CD4-positive, alpha-beta T cell treated with Interleukin-12 subunit alpha and Interleukin-12 subunit beta, for 1 hour (primary cell): ENCODE data around the gene METTL16.

Experiments
- DNase-seq: peaks from one replicate; pipeline ENCODE4 v3.0.0-alpha.2; 2020

METTL16 gene

DNA sequence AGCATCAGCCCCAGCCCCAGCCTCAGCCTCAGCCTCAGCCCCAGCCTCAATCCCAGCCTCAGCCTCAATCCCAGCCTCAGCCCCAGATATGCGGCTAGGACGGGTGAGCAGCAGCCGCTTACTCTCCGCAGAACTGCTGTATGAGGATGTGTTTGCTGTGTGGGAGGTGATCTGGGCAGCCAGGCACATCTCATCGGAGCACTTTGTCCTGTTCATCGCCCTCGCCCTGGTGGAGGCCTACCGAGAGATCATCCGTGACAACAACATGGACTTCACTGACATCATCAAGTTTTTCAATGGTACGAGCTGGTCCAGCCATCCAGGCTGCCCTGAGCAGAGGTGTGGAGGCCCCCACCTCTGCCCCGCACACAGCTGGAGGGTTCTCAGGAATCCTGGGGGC lies 132.8 kb downstream of the METTL16 start:
- no peak for DNase-seq

DNA sequence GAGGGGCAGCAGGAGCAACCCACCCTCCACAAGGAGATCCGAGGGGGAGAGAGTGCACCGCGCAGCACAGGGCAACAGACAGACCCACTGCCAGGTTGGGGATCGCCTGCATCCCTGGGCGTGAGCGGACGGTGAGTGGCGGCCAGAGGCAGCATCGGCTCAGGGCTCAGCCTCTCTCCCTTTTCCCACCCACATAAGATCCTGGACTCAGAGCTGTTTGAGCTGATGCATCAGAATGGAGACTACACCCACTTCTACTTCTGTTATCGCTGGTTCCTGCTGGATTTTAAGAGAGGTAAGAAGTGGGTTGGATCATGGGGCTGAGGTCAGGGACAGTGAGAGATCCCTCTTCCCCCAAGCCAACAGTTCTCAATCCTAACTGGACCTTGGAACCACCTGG lies 134.0 kb downstream of the METTL16 start:
- DNase-seq = no peak

DNA sequence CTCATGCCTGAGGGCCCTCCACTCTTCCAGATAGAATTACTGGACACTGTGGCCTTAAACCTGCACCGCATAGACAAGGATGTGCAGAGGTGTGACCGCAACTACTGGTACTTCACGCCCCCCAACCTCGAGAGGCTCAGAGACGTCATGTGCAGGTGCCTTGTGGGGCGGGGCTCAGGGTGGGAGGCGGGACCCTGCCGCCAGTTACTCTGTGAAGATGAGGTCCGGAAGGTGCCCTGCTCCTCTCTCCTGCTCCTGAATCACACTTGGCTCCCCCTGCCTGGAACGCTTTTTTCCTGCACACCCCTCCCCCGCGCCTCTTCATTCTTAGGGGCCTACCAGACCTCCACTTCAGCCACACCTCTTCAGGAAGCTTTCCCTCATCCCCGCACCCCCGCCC lies 135.6 kb downstream of the METTL16 start:
- DNase-seq = no peak

DNA sequence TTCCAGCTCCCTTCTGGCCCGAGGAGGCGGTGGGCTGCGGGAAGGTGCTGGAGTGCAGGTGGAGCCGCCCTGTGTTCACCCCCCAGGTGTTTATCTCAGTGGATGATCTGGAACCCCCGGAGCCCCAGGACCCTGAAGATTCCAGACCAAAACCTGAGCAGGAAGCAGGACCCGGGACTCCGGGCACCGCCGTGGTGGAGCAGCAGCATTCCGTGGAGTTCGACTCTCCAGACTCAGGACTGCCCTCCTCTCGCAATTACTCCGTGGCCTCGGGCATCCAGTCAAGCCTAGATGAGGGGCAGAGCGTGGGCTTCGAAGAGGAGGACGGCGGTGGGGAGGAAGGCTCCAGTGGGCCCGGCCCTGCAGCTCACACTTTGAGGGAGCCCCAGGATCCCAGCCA lies 136.3 kb downstream of the METTL16 start:
- DNase-seq = no peak

DNA sequence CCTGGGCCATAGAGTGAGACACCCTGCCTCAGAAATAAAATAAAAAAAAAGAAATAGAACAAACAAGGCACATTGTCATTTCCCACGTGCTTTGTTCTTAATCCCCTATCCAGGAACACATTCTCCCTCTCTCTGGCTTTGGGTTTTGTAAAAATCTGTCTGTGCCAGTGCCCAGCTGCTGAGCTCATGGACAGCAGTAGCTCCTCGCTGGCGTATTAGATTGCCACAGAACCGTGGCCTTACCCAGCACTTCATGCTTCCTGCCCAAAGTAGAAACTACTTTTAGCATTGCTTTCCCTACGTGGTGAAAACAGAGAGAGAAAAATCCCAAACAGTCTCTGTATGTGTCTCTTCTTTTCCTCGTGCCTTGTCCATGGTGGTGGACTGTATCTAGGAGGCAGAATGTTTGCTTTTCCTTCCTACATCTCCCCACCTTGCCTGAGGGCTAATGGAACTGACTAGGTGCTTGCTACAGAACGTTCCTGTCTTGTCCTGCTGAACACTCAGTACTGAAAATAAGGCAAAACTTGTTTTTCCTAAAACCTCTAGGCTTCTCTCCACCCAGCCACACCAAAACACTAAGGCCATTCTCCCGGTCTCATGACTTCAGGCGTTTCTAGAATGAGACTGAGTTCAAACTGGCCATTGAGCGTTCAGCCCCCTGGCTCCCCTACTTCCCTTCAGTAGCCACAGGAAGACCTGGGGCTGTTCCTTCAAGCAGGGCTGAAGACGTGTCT lies 137.0 kb downstream of the METTL16 start:
- no peak for DNase-seq

DNA sequence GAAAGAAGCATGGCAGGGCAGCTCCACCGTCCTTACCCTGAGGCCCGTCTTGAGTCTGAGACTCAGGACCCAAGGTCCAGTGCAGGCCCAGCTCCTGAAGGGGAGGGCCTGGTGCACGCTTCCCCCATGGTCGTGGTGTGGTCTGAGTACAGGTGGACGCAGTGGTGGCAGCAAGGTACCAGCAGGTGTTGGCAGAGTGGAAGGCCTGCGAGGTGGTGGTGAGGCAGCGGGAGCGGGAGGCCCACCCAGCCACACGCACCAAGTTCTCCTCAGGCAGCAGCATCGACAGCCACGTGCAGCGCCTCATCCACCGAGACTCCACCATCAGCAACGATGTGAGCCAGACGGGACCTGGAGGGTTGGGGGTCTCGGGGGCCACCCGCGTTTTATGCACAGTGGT lies 138.5 kb downstream of the METTL16 start:
- DNase-seq = no peak

DNA sequence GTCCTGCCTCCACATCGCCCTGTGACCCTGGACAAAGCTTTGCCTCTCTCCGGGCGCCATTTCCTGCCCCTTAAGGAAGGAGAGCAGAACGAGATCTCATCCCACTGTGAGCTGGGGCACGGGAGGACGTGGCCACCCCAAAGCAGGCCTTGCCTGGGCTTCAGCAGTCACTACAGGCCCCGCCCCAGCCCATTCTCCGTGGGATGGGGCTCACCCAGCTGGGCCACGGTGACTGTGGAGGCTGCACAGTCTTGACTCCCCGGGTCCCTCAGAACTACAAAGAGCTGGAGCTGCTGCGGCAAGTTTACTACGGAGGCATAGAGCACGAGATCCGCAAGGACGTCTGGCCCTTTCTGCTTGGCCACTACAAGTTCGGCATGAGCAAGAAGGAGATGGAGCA lies 139.0 kb downstream of the METTL16 start:
- DNase-seq = no peak

DNA sequence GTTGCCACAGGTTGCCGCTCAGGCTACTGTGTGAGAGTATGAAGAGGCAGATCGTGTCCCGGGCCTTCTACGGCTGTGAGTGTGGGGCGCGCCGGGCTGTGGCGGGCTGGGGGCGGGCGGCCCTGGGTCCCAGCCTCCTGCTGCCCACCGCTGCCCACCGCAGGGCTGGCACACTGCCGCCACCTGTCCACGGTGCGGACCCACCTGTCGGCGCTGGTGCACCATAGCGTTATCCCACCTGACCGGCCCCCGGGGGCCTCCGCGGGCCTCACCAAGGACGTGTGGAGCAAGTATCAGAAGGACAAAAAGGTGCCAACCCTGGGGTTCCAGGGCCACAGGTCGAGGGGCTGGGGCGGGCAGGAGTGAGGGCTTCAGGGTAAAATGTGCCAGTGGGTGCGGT lies 139.5 kb downstream of the METTL16 start:
- DNase-seq = no peak

DNA sequence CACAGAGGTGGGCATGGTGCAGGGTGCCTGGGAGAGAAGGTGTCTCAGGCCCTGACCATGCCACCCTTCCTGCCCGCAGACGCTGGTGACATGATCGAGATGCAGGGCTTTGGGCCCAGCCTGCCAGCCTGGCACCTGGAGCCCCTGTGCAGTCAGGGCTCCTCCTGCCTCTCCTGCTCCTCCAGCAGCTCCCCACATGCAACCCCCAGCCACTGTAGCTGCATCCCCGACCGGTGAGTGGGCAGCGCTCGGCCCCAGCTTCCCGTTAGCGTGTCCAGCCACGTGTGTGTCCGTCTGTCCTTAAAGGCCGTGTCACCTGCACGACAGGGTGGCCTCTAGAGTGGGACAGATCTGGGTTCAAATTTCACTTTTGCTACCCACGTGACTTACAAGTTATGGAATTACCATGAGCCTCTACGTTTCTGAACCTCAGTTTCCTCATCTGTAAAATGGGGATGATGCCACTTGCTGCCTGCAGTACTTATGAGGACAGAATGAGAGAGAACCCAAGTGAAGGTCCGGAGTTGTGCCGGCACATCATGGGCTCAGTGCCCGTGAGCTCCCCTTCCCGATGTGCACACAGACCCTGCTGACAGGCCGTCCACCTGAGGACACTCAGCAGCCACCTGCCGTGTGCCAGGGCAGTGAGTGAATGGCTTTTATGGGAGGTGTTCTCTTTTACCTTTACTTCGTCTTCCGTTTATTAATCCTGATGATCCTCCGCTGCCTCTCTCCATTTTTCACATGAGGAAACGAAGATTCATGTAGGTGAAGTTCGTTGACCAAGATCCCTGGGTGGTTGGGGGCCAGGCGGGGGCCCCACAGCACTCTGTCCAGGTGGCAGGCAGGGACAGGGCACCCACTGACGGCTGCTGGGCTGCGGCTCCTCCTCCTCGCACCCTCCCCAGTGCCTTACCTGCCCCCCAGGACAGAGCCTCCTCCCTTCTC lies 140.2 kb downstream of the METTL16 start:
- no peak for DNase-seq

DNA sequence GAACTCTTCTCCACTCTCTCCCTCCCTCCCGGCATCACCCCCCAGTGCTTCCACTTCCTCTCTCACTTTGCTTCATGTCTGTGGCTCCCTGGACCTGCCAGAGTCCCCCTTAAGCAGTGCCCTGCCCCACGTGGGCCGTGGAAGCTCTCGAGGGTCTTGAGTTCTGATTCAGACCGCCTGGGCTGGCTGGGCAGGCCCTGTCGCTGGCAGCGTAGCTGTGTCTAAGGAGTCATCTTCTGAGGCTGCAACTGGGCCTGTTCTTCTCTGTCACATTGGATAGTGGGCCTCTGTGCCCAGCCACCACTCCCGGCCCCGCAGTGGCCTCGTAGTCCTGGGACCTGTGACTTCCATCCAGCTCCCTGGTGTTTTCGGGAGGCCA lies 141.5 kb downstream of the METTL16 start:
- no peak for DNase-seq

DNA sequence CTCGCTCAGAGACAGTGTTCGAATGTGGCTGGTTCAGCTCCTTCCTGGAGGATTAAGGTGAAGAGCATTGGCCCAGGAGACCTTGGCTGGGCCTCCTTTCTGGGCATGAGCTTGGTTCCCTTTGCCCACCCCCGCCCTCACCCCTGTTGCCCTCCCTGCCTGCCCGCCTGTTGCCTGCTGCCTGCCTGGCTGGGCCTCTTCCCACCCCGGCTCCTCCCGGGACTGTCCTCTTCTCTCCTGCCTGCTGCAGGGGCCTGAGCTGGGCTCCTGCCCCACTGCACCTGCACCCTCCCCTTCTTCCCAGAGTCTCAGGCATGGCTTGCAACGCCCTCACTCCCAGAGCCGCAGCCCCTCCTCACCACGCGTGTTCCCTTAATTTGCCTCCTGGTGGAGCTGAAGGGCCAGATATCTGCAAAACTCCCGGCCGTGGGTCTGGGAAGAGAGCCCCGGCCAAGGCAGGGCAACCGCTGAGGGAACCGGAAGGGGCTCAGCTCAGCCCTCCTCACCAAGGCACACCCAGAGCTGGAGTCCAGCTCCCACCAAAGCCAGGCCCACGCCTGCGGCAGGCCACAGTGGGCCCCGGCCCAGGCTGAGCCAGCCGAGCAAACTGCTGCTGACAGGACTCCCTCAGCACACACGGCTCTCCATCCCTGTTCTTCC lies 142.0 kb downstream of the METTL16 start:
- no peak for DNase-seq

DNA sequence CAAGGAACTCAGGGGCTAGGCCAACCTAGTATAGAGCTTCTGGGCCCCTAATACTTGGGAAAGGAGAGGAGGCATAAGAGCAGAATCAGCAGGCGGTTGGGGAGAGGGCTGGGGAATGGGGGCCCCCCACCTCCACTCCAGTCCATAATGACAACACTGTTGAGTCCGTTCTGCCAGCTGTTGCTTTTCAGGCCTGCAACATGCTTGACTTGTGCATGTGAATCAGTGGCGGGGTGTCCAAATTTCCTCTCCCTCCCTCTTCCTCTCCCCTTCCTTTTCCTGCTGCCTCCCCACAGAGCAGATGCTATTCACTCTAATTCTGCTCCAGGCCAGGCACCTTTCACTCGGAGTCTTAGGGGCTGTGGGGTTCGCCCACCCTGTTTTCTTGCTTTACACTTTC lies 142.6 kb downstream of the METTL16 start:
- no peak for DNase-seq

DNA sequence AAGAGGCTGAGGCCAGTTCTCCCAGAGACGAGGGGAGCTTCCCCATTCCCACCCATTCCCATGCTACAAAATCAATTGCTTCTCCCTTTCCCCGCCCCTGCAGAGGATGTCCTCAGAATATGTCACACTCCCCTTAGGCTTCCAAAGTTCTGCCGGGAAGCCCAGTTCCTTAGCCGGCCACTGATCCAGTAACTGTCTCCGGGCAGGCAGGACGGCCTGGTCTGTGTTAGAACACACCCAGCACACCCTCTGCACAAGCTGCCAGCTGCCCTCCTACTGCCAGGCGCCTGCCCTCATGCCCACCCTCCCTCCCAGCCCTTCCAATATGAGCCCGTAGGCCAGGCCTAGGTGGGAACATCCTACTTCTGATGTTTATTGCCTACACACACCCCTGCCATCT lies 143.3 kb downstream of the METTL16 start:
- DNase-seq = no peak

DNA sequence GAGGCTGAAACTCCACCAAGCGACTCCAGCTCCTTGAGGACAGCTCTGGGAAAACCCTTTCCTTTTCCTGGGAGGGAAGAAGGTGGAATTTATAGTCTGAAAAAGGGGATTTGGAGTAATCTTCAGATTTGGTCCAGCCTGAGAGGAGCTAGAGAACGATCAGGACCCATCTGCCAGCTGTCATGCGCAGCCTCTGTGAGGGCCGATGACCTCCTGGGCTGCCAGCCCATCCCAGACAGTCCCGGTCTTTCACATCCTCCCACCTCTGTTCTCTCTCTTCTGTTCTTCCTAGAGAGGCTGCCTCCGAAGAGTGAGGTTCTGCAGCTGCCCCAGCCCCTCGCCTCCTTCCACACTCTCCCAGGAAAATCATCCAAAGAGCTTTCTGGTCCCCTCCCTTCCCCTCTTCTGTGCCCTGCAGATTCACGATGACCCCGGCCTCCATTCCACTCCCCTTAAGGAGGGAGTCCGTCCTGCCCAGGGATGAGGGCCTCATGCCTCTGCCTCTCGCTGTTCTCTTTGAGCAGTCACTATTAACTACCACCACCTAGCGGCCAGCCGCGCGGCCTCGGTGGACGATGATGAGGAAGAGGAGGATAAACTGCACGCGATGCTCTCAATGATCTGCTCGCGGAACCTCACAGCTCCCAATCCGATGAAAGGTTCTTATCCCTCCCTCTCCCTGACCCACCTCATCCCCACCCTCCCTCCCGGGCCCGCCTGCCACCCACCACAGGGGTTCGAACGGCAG lies 144.8 kb downstream of the METTL16 start:
- DNase-seq = no peak
